HG02943 (cell line): ENCODE measurements around the gene SCP2.

Experiments
- ATAC-seq: cut with Tn5 transposase; IDR thresholded peaks from one replicate; pipeline ENCODE4 v1.9.1; 2021; ENCODE audit warnings: mild to moderate bottlenecking, low read depth, moderate library complexity; ENCODE audit not compliant: unreplicated experiment

The SCP2 gene, protein sequence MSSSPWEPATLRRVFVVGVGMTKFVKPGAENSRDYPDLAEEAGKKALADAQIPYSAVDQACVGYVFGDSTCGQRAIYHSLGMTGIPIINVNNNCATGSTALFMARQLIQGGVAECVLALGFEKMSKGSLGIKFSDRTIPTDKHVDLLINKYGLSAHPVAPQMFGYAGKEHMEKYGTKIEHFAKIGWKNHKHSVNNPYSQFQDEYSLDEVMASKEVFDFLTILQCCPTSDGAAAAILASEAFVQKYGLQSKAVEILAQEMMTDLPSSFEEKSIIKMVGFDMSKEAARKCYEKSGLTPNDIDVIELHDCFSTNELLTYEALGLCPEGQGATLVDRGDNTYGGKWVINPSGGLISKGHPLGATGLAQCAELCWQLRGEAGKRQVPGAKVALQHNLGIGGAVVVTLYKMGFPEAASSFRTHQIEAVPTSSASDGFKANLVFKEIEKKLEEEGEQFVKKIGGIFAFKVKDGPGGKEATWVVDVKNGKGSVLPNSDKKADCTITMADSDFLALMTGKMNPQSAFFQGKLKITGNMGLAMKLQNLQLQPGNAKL

DNA sequence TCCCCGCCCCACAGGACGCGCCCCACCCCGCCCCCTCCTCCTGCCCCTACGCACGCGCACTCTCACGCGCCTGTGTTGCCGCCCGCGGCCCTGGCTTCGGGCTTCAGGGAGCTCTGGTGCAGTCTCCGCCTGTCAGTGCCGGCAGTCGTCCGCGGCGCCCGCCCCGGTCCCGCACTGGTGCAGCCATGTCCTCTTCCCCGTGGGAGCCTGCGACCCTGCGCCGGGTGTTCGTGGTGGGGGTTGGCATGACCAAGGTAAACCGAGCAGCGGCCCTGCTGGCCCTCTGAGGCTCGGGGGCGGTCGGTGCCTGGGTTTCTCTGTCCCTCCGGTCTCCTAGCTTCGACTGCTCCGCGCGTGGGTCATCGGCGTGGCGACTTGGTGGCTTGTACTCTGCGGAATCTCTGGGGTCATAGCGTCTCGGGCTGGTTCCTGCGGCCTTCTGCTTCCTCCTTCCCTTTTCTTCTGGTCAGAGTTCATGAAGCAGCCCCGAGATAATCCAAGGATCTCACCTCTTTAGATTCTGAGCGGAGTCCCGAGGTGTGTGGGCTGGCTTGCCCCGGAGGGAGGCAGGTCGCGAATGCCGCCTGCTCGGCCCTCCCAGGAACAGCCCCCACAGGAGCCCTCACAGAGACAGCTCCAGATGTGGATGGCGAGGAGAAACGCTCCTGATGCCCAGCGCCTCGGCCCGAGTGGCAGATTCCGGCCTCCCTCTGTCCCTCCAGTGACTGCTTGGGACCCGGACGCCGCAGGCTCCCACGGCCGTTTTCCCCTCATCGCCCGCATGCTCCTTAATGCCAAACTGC lies at the start of gene SCP2:
SCP2 (plus strand) TSS at position 65 of the 803 bp plus-strand sequence; CDS start at position 186, 121 bp downstream.
- peak; percentile 52 for ATAC-seq

DNA sequence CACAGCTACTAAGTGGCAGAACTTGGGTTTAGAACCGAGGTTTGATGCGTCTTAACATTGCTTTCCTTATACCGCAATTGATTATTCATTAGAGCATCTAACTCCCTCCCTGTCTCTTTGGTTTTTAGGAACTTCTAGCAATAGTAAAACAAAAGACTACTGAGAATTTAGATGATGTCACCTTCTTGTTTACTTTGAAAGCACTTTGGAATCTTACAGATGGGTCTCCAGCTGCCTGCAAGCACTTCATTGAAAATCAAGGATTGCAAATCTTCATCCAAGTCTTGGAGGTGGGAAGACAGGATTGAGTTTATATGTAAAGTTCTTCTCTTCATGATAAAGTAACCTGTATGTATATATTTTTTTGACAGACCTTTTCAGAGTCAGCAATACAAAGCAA lies 49.5 kb upstream of the SCP2 start:
- no peak for ATAC-seq

DNA sequence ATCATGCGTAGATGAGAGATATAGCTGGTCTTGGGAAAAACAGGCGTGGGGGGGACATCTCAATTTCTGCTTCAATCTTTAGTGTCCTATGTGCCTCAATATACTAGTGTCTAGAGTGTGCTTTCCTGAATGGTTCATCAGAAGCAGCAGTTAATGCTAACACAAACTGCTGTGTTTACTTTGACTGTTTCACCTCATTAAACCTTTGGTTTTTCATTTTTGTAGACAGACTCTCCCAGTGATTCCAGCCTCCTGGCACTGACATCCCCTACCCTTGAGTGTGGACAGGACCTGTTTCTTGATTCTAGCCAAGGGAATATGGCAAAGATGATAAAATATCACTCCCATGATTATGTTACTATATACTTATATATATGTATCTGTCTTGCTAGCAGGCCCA lies 46.9 kb upstream of the SCP2 start:
- ATAC-seq, result no peak

DNA sequence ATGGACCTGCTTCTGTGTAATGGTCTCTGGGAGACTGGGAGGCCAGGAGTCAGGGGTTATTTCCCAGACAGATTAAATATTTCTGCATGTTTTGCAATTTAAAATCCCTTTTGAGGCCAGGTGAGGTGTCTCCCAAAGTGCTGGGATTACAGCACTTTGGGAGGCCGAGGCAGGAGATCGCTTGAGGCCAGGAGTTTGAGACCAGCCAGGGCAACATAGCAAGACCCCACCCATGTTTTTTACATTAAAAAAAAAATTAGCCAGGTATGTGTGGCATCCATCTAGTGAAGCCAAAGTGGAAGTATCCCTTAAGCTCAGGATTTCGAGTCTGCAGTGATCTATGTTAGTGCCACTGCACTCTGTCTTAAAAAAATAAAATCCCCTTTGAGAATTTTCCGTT lies 39.6 kb upstream of the SCP2 start:
- ATAC-seq, result no peak

DNA sequence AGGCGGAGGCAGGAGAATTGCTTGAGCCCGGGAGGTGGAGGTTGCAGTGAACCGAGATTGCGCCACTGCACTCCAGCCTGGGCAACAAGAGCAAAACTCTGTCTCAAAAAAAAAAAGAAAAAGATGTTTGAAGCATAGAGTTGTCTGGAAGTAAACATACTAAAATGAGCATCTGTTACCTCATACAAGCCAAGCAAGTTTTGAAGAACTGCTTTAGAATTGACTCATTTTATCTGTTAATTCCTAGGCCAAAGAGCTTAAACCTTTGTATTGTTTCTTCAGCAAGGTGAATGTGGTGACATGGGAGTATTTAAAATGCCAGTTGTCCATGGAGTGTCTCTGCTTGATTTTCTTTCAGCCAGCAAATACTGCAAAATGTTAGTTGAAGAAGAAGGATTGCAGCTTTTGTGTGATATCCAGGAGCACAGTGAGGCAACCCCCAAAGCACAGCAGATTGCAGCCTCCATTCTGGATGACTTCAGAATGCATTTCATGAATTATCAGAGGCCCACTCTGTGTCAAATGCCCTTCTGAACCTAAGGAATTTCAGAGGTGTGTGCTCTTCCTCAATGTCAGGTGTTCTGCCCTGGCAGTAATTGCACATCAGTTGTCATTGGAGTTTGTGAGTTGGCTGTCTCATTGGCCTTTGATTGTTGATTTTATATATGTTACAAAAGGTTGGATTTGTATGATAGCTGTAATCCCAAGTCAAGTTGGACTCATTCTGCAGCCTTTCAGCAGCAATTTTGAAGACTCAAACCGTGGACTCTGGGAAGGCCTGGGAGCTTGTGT lies 34.5 kb upstream of the SCP2 start:
- no peak for ATAC-seq

DNA sequence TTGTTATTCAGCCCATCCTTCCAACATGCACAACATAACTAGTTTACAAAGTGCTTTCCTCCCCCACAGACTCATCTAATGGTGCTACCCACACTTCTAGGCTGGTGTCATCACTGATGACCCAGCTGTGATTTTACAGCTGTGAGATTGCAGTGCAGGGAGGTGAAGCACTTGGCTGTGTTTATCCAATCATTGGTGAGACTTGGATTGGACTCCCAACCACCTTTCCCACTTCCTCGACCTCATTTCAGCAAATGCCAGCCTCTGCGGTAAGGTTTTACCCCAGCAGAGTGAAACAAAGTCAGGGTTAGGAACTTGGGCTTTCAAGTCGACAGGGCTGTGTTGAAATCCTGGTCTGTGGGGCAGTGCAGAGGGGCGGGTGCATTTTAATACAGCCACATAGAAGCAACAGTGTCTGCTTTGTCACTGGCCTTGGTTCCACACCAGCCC lies 27.6 kb upstream of the SCP2 start:
- ATAC-seq, result no peak

DNA sequence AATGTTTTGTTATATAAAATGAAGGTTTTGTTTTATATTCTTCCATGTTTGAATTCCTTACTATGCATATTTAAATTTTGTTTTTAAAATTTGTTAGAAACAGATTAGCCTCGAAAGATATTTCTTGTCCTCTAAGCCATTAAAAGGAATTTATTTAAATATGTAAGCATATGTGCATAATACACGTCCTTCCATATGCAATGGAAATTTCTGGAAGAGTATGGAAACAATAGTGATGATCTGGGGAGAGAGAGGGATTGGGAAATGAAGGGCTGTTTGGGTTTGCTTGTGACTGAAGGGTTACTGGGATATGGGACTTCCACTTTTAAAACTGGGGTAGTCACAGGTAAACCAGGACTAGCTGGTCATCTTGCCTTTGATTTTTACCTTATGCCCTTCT lies 26.7 kb upstream of the SCP2 start:
- no peak for ATAC-seq

DNA sequence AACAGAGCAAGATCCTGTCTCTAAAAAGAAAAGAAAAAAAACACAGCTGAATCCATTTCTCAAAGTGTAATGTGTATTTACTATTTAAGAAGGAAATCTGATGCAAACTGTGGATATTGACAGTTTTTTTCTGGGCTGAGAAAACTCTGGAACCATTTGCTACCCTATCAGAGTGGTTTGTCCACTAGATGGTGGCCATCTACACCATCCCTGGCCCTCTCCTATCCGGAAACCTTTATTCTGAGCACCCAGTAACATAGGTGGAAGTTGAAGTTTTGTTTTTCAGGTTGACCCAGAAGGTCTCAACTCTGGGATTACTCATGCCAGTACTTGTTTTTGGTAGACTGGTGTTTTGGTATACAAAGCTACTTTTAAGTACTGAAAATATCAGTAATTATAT lies 25.7 kb upstream of the SCP2 start:
- ATAC-seq, result no peak

DNA sequence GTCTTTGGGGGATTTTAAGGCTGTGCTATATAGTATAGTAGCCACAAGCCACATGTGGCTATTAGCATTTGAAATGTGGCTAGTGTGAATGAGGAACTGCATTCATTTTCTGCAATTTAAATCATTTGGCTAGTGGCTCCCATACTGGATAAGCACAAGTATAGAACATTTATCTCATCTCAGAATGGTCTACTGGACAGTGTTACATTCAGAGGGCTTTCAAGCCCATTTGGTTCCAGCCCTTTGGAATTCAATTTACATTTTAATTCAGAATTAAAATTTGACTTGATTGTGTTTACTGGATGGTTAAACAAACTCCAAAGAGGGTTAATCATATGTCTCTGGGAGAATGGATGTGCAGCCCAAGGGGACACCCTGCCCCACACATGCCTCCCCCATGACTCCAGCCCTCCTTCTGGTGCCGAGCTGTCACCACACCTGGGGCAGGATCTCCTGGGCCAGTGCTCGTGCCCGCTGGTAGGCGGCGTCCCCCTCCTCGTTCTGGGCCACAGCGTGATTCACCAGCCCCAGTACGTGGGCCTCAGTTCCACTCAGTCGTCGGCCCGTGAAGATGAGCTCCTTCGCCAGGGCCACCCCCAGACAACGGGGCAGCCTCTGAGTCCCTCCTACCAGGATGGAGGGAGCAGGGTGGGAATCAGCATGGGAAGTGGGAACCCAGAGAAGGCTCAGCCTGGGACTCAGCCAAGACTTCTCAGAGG lies 22.7 kb upstream of the SCP2 start:
- no peak for ATAC-seq

DNA sequence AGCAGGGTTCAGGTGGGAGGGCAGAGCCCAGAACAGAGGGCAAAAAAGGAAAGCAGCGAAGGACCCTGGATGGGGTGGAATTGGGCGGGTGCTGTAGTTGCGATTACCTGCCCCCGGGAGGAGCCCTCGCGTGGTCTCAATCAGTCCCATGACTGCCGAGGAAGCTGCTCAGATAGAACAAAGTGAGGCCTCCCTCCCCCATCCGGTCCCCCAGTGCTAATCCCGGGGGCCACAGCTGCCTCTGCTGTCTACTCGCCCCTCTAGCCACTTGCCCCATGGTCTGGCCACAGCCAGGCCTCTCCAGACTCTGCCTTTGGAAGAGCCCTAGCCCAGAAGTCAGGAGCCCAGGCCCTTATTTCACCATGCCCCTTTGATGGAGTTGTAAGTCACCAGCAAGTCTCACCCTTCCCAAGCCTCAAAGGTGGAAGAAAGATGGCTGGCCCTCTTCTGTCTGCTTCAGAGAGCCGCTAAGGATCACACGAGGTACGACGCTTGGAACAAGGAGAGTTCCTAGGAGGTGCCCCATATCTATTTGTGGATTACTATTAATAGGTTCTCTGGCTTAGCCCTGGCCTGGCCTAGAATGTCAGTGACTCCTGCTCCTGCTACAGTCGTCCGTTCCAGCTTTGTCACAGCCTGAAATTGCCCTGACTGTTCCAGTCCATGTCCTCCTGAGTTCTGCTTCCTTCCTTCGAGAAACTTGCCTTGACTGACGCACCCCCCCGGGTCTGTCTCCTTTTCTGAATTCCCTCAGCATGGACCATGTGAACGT lies 22.0 kb upstream of the SCP2 start:
- ATAC-seq, result no peak

DNA sequence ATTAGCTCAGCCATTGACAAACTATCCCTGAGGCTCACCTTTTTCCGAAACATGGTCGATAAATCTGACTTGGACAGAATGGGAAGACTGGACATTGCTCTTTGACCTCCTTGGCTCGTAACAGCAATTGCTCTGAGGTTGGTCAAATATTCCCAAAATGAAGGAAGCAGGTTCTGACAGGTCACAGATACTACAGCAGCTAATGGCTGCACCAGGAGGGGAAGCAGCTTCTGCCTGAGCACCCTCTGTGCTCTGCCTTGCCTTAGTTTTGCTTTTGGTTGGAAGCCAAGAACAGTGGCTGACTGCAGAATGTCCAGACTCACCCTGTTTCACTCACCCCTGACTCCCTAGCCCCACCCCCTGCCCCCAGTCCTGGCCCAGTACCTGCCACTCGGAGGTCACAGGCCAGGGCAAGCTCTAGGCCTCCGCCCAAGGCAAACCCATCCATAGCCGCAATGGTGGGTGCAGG lies 20.9 kb upstream of the SCP2 start:
- ATAC-seq, result no peak

DNA sequence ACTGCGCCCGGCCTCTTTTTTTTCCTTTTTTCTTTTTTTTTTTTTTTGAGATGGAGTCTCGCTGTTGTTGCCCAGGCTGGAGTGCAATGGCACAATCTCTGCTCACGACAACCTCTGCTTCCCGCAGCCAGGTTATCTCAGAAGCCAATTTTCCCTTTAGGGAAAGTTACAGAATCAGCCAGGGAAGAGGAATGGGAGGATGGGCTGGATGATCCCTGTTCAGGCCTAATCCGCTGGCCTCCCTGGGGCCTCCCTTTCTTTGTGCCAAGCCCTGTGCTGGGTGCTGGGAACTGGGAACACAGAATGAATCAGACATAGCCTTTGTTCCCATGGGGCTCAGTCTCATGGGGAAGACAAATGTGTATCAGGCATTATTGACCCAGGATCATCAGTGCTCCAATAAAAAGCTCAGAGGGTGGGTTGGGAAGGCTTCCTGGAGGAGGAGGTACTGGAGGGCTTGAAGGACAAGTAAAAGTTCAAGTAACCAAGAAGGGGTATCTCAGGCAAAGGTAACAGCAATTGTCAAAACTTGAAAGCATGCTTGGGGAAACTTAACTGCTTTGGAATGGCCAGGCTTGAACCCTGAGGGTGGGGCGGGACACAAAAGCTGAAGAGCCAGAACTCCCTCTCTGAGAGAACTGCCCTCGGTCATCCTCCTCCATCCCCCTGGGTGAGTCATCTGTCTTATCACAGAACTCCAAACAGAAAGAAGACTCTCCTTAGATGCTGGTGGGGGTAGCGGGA lies 19.8 kb upstream of the SCP2 start:
- no peak for ATAC-seq

DNA sequence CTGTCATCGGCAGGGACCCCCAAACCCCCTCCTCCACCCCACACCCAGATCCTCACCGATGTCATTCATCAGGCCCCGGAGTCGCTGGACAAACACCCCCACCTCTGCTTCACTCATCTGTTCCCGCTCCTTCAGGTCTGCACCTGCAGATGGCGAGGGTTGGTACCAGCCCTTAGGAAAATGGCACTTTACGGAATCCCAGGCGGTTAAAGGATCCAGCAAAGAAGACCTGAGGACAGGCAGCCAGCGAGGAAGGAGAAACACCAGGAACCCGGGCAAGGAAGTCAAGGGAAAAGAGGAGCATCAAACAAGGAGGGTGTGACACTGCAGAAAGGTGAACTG lies 19.3 kb upstream of the SCP2 start:
- no peak for ATAC-seq

DNA sequence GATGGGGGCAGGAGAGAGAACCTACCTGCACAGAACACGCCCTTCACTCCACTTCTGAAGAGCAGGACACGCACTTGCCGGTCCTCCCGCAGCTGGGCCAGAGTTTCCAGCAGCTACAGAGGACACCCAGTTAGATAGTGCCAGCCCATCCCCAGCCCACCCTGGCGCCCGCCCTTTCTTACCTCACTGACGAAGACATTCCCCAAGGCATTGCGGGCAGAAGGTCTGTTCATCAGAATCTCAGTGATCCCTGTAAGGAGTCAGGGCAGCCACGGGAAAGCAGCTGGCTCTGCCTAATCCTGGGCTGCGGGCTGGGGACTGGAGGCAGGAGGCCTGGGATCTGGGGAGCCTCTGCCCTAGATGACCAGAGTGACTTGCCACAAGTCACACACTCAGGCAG lies 15.5 kb upstream of the SCP2 start:
- no peak for ATAC-seq

DNA sequence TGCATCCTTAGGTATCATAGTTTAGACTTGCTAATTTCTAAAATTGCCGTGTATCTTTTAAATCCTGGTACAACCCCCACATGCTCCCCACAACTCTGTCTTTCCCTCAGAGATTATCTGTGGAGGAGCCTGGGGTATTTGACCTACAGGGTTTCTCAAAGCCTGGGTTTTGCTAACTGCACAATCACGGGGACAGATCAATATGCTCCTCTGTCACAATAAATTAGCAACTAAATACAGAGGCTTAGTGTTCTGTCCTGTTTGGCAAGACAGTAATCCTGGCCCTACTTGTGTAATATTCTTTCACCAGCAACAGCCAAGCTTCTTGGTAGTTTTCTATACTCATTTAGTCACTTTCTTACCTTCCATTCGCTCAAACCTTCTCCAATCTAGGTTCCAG lies 14.1 kb upstream of the SCP2 start:
- ATAC-seq, result no peak

DNA sequence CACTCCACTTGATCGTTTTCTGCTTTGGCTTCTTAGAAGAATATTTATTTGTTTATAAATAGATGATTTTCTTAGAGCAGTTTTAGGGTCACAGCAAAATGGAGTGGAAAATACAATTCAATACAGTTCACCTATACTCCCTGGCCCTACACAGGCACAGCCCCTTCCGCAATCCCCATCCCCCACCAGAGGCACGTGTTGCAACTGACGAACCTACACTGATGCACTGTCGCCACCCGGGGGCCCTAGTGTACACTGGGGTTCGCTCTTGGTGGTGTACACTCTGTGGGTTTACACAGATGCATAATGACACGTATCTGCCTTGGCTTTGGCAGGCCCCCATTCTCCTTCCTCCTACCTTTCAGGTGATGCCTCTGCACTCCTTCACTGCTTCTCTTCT lies 13.5 kb upstream of the SCP2 start:
- ATAC-seq, result no peak

DNA sequence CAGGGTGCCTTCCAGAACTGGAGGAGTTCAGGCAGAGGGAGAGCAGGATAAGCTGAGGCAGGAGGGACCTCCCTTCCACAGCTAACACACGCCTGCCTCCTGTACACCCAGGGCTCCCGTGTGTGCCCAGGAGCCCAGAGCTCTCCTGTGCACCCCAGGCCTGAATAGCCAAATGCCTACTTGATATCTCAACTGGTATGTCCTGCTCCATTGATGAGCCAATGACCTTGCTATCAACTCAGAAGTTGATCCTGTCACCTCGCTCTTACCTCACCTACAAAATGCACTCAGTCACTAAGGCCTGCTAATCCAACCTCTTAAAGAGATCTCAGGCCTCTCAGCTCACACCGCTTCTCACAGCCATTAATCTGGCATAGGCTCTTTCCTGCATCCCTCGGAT lies 12.6 kb upstream of the SCP2 start:
- ATAC-seq, result no peak

DNA sequence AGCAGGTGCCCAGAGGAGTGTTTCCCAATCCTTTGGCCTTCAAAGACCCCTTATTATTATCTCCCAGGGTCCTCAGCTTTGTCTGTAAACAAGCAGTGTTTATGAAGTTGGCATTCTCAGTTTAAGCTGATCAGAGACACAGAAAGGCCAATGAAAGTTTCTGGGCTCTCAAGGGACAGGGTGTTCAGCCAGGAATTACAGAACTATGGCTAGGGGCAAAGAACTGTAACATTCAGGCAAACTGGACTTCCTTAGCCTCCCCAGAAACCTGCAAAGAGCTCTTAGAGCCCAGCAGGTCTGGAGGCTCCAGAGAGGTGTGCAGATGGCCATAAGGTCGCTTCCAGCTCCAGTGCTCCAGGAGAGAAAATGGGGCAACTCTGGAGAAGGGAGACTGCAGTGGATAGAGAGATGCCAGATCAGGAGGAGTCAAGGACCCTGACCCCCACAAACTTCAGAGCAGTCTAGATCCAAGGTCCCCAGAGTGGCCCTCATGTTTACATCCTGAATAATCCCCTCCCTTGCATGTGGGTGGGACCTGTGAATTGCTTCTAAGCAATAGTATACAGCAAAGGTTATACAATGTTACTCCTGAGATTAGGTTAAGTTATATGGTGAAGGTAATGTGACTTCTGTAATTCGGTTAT lies 11.7 kb upstream of the SCP2 start:
- ATAC-seq, result no peak
